Astrocyte (in vitro differentiated cells and primary cell): Measurements from ENCODE around the gene TBC1D9. TPM values are rescaled to one million over a fixed set of nuclear protein-coding genes. Genes with fewer than 3 reads are reported as not detected.

Source experiments
- DNase-seq: peaks from one replicate; pipeline ENCODE4 v3.0.0-alpha.2; 2010; ENCODE audit warnings: low read depth
- FAIRE-seq: peaks from 2 replicates; lab custom pipeline; 2011; peaks lifted over from hg19 to GRCh38; lab: Jason Lieb, UNC
- H2AFZ ChIP-seq: 2 replicates; pipeline ENCODE4 v1.6.0; 2012; ENCODE audit warnings: low read depth, low read length, inconsistent platforms
- H3K27ac ChIP-seq: 2 replicates; pipeline ENCODE4 v1.5.1; 2011; ENCODE audit warnings: low read depth, low read length, inconsistent platforms
- H3K27me3 ChIP-seq: 2 replicates; pipeline ENCODE4 v1.6.0; 2011; ENCODE audit warnings: low read length, inconsistent platforms; ENCODE audit not compliant: insufficient read depth
- H3K36me3 ChIP-seq: 2 replicates; pipeline ENCODE4 v1.5.1; 2011; ENCODE audit warnings: low read length, inconsistent platforms; ENCODE audit not compliant: insufficient read depth
- H3K4me1 ChIP-seq: 2 replicates; pipeline ENCODE4 v1.5.1; 2011; ENCODE audit warnings: low read length, inconsistent platforms; ENCODE audit not compliant: insufficient read depth
- H3K4me2 ChIP-seq: 2 replicates; pipeline ENCODE4 v1.6.0; 2012; ENCODE audit warnings: low read length, inconsistent platforms
- H3K4me3 ChIP-seq: 2 replicates; pipeline ENCODE4 v1.5.1; 2011; ENCODE audit warnings: low read depth, mild to moderate bottlenecking, low read length, inconsistent platforms; ENCODE audit not compliant: insufficient read depth
- H3K79me2 ChIP-seq: 2 replicates; pipeline ENCODE4 v1.6.0; 2012; ENCODE audit warnings: mild to moderate bottlenecking, low read length, inconsistent platforms; ENCODE audit not compliant: insufficient read depth
- H3K9ac ChIP-seq: 2 replicates; pipeline ENCODE4 v1.6.0; 2012; ENCODE audit warnings: mild to moderate bottlenecking, low read length, inconsistent platforms
- H3K9me3 ChIP-seq: 2 replicates; pipeline ENCODE4 v1.5.1; 2012; ENCODE audit warnings: low read depth, mild to moderate bottlenecking, low read length, inconsistent platforms; ENCODE audit not compliant: insufficient read depth
- H4K20me1 ChIP-seq: 2 replicates; pipeline ENCODE4 v1.6.0; 2012; ENCODE audit warnings: low read length, inconsistent platforms; ENCODE audit not compliant: insufficient read depth
- H3K27ac Mint-ChIP-seq: one replicate; pipeline ENCODE4 v1.8.0; 2021; ENCODE audit warnings: mild to moderate bottlenecking, mixed read lengths; ENCODE audit not compliant: unreplicated experiment
- H3K27me3 Mint-ChIP-seq: one replicate; pipeline ENCODE4 v1.8.0; 2021; ENCODE audit warnings: low read depth, mixed read lengths; ENCODE audit not compliant: unreplicated experiment
- H3K36me3 Mint-ChIP-seq: one replicate; pipeline ENCODE4 v1.8.0; 2021; ENCODE audit warnings: low read depth, mixed read lengths; ENCODE audit not compliant: unreplicated experiment
- H3K4me1 Mint-ChIP-seq: one replicate; pipeline ENCODE4 v1.8.0; 2021; ENCODE audit warnings: low read depth, mixed read lengths; ENCODE audit not compliant: unreplicated experiment
- H3K4me3 Mint-ChIP-seq: one replicate; pipeline ENCODE4 v1.8.0; 2021; ENCODE audit warnings: mild to moderate bottlenecking, moderate library complexity, mixed read lengths; ENCODE audit not compliant: unreplicated experiment
- H3K9me3 Mint-ChIP-seq: one replicate; pipeline ENCODE4 v1.8.0; 2021; ENCODE audit warnings: mild to moderate bottlenecking, mixed read lengths; ENCODE audit not compliant: unreplicated experiment
- EZH2 ChIP-seq: IDR thresholded peaks from 2 replicates; pipeline ENCODE4 v1.6.1; 2012; ENCODE audit warnings: mild to moderate bottlenecking, low read length, inconsistent platforms; ENCODE audit not compliant: insufficient read depth
- total RNA-seq: library from RNA; stranded (reverse); gene quantifications from 2 replicates; pipeline ENCODE4 v1.2.1, GENCODE V29; 2021
- TF ChIP-seq, protein P1 (sequence below): IDR thresholded peaks from 2 replicates; pipeline ENCODE4 v1.5.1; 2011; ENCODE audit warnings: low read depth, mild to moderate bottlenecking, inconsistent platforms, low read length, moderate library complexity; ENCODE audit not compliant: insufficient read depth

The TBC1D9 gene
- total RNA-seq, 1 donor from 2014 or later: 31.6 TPM

DNA sequence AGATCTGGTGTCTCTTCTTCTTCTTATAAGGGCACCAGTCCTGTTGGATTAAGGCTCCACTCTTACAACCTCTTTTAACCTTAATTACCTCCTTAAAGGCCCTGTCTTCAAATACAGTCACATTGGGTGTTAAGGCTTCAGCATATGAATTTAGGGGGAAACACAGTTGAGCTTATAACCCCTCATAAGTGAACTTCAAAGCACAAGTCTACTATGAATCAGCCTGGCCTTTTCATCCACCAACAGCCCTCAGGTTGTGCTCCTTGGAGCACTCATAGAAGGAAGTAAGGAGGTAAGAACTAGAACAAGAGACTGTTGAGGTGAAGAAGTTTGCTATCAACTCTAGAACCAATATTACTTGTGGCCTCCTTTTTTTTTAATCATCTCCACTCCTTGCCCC is 18.8 kb upstream of the TBC1D9 start:
- H3K9ac ChIP-seq: no peak overlapping the region
- no peak overlapping the region for H3K4me3 Mint-ChIP-seq
- H3K79me2 ChIP-seq: no peaks in the 10 kb centered on the region
- no peaks in the 10 kb centered on the region for H3K27me3 Mint-ChIP-seq
- no peaks in the 10 kb centered on the region for H4K20me1 ChIP-seq
- no peak for FAIRE-seq
- H3K27ac Mint-ChIP-seq: no peak overlapping the region
- no peak overlapping the region for H3K27ac ChIP-seq
- H3K36me3 ChIP-seq: no peaks in the 10 kb centered on the region
- H3K4me3 ChIP-seq: no peak overlapping the region
- no peaks in the 10 kb centered on the region for H3K9me3 ChIP-seq
- no peak overlapping the region for H3K4me2 ChIP-seq
- no peak for DNase-seq
- no peaks in the 10 kb centered on the region for H3K4me1 ChIP-seq
- H3K27me3 ChIP-seq: no peaks in the 10 kb centered on the region
- no peaks in the 10 kb centered on the region for H3K9me3 Mint-ChIP-seq
- TF ChIP-seq, protein P1, sequence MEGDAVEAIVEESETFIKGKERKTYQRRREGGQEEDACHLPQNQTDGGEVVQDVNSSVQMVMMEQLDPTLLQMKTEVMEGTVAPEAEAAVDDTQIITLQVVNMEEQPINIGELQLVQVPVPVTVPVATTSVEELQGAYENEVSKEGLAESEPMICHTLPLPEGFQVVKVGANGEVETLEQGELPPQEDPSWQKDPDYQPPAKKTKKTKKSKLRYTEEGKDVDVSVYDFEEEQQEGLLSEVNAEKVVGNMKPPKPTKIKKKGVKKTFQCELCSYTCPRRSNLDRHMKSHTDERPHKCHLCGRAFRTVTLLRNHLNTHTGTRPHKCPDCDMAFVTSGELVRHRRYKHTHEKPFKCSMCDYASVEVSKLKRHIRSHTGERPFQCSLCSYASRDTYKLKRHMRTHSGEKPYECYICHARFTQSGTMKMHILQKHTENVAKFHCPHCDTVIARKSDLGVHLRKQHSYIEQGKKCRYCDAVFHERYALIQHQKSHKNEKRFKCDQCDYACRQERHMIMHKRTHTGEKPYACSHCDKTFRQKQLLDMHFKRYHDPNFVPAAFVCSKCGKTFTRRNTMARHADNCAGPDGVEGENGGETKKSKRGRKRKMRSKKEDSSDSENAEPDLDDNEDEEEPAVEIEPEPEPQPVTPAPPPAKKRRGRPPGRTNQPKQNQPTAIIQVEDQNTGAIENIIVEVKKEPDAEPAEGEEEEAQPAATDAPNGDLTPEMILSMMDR: no peak
- no peak for TF ChIP-seq EZH2
- no peaks in the 10 kb centered on the region for H3K4me1 Mint-ChIP-seq
- no peaks in the 10 kb centered on the region for H3K36me3 Mint-ChIP-seq
- H2AFZ ChIP-seq: no peak overlapping the region

DNA sequence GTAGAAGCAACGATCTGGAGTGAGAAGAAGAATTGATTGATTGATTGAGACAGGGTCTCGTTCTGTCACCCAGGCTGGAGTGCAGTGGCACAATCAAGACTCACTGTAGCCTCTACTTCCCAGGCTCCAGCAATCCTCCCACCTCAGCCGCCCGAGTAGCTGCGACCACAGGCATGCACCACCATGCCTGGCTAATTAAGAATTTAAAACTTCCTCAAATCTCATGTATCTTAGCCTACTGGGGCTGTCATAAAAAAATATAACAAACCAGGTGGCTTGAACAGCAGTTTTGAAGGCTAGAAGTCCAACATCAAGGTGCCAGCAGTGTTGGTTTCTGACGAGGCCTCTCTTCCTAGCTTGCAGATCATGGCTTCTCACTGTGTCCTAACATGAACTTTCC is 18.3 kb upstream of the TBC1D9 start:
- no peak for DNase-seq
- Mint-ChIP-seq H3K27ac (no peak overlapping the region), H3K27me3 (no peaks in the 10 kb centered on the region), H3K36me3 (no peaks in the 10 kb centered on the region), H3K4me3 (no peak overlapping the region), H3K9me3 (no peaks in the 10 kb centered on the region), H3K4me1 (no peaks in the 10 kb centered on the region)
- H3K4me3 ChIP-seq: no peak overlapping the region
- FAIRE-seq: no peak
- H3K27me3 ChIP-seq: no peaks in the 10 kb centered on the region
- H3K4me1 ChIP-seq: no peaks in the 10 kb centered on the region
- no peaks in the 10 kb centered on the region for H3K79me2 ChIP-seq
- TF ChIP-seq EZH2: no peak
- TF ChIP-seq, protein P1: no peak
- no peak overlapping the region for H3K9ac ChIP-seq
- H3K4me2 ChIP-seq: no peak overlapping the region
- no peaks in the 10 kb centered on the region for H4K20me1 ChIP-seq
- H3K9me3 ChIP-seq: no peaks in the 10 kb centered on the region
- no peaks in the 10 kb centered on the region for H3K36me3 ChIP-seq
- no peak overlapping the region for H2AFZ ChIP-seq
- no peak overlapping the region for H3K27ac ChIP-seq

DNA sequence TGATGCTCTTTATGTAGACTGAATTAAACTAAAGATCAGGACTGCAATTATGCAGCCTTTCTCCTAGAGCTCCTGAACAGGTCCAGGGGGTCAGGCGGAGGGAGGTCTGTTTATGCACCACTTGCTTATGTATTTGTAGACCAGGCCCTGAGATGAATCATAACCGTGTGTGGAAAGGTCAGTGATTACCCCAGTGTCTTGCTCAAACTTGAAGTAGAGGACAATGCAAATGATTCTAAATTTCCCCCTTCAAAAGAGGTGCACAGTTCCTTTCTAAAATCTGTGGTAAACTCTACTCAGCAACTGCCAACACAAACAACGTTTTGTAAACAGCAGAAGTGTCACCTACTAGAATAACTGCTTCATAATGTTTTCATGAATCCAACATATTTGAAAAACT is 13.0 kb upstream of the TBC1D9 start:
- Histone ChIP-seq H3K36me3 (no peaks in the 10 kb centered on the region), H3K79me2 (no peaks in the 10 kb centered on the region), H2AFZ (no peak overlapping the region), H3K27ac (no peak overlapping the region), H3K4me2 (no peak overlapping the region), H3K9me3 (no peaks in the 10 kb centered on the region), H3K27me3 (no peaks in the 10 kb centered on the region), H3K9ac (no peak overlapping the region), H3K4me3 (no peak overlapping the region), H3K4me1 (no peaks in the 10 kb centered on the region), H4K20me1 (no peaks in the 10 kb centered on the region)
- DNase-seq: no peak
- Mint-ChIP-seq H3K4me1 (no peaks in the 10 kb centered on the region), H3K36me3 (no peaks in the 10 kb centered on the region), H3K27ac (no peak overlapping the region), H3K4me3 (no peak overlapping the region), H3K27me3 (no peaks in the 10 kb centered on the region), H3K9me3 (no peaks in the 10 kb centered on the region)
- TF ChIP-seq, protein P1: no peak
- no peak for TF ChIP-seq EZH2
- no peak for FAIRE-seq
